Cerebellar cortex (tissue), 1 donor: Measurements from ENCODE around the gene NOXA1.

Experiments used
- DNase-seq: peaks from one replicate; pipeline ENCODE4 v3.0.0-alpha.2; 2015; ENCODE audit warnings: low spot score

Gene NOXA1

GRCh38 chr9:137427454-137428310 is 4.5 kb downstream of the NOXA1 start:
- no peak for DNase-seq

DNA sequence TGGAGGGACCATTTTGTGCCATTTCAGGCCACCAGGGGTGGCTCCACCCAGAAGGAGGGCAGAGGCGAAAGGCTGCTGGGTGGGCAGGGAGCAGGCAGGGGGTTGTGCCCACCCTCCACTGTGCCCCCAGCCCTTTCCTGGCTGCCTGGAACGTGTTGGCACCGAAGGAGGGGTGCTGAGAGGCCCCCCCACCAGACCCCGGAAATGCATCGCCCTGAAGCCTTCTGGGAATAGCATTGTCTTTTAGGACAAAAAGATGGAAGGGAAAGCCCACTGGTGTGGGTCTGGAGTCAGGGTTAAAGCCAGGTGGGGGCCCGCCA is 5.1 kb downstream of the NOXA1 start:
- no peak for DNase-seq

- DNase-seq = no peak
Observed at GRCh38 chr9:137428841-137429545, 5.8 kb downstream of the NOXA1 start.

GRCh38 chr9:137429546-137429890 is 6.3 kb downstream of the NOXA1 start:
- no peak for DNase-seq

DNA sequence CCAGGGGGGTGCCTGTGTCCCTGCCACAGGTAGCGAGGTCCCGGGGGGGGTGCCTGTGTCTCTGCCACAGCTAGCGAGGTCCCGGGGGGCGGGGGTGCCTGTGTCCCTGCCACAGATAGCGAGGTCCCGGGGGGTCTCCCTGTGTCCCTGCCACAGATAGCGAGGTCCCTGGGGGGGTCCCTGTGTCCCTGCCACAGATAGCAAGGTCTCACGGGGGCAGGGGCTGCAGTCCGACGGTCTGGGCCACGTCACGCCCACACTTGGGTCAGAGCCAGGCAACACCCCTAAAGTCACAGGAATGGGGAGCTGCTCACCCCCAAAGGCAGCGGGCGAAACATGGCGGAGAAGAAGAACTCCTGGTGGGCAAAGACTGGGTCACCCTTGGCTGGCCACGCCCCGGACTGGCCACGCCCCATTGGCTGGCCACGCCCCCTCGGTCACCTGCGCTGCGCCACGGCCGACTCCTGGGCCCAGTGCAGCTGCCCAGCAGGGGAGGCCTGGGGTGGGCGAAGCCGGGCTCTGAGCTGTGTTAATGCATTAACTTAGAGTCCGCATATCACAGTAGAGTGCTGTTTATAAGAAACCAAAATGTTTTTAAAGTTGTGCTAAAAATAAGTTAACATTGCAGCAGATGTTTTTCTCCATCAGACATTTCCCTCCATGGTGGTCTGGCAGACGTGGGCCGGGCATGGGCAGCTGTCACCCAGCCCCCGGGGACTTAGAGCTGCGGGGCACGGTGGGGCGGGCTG is 7.0 kb downstream of the NOXA1 start:
- DNase-seq = no peak

DNA sequence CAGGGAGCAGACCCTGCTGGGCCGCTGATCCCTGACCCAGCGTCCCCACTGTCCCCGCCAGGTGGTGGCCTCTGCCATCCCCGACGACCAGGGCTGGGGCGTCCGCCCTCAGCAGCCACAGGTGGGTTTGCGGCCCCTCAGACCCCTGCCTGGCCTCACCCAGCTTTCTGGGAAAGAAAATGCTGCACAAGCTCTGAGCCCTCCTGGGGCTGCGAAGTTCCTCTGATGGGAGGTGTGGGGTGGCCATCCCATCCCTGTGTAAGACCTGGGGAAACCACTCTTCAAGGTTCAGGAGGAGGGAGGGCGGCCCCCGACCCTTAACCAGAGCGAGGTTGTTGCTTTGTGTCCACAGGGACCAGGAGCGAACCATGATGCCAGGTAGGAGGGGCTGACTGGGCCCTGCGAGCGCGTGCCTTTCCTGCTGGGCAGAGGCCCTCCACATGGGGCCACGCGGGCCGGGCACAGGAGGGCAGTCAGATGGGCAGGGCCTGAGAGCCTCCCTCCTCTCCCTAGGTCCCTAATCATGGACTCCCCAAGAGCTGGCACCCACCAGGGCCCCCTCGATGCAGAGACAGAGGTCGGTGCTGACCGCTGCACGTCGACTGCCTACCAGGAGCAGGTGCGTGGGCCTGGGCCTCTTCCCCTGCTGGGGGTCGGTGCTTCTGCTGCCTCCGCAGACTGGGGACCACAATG is 7.7 kb downstream of the NOXA1 start:
- no peak for DNase-seq

- DNase-seq = no peak
Observed at GRCh38 chr9:137431416-137431931, 8.3 kb downstream of the NOXA1 start.

- no peak for DNase-seq
Observed at GRCh38 chr9:137432687-137433348, 9.6 kb downstream of the NOXA1 start.

DNA sequence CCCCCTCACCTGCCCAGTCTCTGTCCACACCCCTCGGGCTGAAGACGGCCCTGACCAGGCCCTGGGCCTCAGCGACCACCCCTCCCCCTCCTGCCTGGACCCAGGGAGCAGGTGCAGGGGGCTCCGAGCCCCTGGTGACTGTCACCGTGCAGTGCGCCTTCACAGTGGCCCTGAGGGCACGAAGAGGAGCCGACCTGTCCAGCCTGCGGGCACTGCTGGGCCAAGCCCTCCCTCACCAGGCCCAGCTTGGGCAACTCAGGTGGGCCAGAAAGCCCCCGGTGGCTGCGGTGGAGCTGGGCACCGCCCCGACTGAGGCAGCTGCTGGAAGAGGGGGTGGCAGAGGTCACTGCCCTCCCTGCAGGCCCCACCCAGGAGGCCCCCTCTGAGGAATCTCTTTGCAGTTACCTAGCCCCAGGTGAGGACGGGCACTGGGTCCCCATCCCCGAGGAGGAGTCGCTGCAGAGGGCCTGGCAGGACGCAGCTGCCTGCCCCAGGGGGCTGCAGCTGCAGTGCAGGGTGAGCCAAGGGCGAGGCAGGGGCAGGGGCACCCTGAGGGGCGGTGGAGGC is 10.2 kb downstream of the NOXA1 start:
- no peak for DNase-seq

DNA sequence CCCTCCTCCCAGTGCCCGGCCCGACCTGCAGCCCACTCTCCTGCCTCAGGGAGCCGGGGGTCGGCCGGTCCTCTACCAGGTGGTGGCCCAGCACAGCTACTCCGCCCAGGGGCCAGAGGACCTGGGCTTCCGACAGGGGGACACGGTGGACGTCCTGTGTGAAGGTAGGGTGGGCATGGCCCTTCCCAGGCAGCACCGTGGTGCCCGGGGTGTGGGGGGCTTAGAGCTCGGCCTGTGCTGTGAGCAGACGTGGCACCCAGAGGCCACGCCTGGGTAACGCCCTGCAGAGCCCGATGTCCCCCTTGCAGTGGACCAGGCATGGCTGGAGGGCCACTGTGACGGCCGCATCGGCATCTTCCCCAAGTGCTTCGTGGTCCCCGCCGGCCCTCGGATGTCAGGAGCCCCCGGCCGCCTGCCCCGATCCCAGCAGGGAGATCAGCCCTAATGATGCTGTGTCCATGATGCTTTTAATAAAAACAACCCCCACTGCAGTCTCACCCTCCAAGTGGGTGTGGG is 10.8 kb downstream of the NOXA1 start:
- no peak for DNase-seq

GRCh38 chr9:137434498-137435380 is 11.5 kb downstream of the NOXA1 start:
- no peak for DNase-seq

DNA sequence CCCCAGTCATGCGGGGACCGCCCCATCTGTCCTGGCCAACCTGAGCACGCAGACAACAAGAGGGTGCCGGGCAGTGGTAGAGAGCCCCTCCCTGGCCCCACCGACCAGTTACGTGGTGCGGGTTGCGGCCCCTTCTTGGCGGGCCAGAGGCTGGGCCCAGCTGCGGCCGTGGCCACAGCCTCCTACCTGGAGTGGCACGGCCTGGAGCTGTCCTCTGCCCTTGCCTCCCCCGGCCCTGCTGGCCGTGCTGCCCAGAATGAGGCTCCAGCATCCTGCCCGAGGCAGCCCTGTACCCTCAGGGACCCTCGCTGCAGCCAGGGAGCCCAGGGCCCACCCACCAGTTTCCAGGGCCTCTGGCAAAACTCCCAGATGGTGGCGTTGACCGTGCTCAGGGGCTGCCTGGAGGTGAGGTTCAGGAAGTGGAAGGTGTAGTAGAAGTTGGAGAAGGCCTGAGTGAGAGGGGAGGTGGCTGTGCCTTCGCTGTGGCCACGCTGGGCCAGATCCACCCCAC is 12.2 kb downstream of the NOXA1 start:
- DNase-seq = no peak

DNA sequence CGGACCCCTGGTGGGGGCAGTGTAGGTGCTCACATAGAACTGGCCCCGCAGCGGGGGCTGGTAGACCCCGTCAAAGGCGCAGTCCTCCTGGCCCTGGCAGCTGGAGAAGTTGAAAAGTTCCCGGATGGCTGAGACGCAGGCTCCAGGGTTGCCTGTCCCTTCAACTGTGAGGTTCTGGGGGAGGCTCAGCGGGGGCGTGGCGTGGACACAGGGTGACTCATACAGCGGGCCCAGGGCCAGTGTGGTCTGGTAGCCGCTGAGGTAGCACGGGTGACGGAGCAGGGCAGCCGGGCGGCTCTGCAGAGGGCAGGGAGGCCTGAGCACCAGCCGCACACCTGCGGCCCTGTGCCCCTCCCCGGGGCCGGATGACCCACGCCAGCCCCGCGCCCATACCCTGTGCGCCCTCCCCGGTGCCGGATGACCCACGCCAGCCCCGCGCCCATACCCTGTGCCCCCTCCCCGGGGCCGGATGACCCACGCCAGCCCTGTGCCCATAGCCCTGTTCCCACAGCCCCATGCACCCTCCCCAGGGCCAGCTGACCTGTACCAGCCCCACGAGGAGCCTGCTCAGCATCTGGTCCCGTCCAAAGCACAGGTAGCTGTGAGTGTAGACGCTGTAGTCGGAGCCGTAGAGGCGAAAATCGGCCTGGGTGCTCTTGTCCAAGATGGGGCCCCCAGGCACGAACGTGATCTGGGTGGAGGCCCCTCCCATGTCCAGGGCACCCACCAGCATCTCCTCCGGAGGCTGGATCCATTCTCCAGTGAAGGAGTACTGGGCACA is 13.0 kb downstream of the NOXA1 start:
- no peak for DNase-seq

DNA sequence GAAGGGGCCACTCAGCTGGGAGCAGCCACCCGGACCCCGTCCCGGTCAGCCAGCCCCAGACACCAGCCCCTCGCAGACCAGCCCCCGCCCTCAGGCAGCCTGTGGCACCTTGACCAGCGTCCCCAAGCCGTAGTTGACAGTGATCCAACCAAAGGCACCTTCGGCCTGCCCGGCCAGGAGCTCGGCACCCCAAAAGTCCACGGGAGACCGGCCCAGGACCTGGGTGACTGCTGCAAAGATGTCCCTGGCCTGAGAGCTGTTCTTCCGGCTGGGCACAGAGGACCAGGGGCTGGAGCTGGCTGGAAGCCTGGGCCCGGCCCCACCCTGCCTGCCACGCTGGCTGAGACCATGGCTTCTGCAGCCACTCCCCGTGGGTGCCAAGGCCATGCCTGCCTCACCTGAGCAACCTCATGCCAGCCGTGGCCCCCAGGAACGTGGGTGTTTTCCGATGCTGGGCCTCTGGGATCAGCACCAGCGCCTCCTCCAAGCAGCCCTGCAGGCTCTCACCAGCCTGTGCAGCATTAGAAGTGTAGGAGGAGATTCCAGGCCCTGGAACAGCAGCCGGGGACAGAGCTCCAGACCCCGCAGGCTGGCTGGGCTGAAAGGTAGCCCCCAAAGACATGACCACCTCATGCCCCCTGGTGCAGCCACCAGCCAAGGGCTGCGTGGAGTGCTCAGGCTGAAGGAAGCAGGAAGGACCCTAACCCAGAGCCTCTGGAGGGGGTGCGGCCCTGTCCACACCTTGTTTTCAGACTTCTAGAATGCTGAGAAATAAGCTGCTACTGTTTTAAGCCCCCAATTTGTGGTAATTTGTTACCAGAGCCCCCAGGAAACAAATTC is 13.8 kb downstream of the NOXA1 start:
- no peak for DNase-seq

GRCh38 chr9:137437691-137438590 is 14.7 kb downstream of the NOXA1 start:
- DNase-seq = no peak

DNA sequence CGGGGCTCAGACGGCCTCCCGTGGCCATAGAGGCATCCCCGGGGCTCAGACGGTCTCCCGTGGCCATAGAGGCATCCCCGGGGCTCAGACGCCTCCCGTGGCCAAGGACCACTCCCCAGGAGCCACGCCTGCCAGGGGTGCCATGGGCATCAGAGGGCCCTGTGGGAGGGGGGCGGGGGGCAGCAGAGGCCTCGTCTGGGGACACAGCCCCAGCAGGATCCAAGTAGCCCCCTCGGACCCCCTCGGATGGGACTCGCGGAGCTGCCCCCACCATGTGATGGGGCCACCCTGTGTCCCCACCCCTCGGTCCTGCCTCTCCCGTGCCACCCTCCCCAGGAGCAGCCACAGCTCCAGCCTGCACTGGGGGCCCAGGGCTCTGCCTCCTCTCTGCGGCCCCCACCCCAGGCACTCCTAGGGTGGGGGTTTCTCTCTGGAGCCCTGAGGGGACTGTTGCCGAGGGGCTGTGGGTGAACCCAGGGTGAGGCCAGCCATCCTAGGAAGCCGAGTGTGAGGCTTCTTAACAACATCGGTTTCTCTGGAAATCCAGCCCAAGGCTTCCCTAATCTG is 15.5 kb downstream of the NOXA1 start:
- no peak for DNase-seq
